ENCODE measurements around the gene AKT3.
"Not testable (repeated sequence)": the region's sequence is repeated elsewhere in the genome, so short reads cannot be mapped to it uniquely, and the experiment has no call there.

Gene AKT3

GRCh38 chr1:243686159-243686558 lies 163.9 kb downstream of the AKT3 start:
- Histone ChIP-seq H3K27ac (ENCODE audit: low read depth, low read length) (no peak overlapping the region), H3K9ac (ENCODE audit: low read depth in 1 of 2, low read length in 2 of 2) (no peak overlapping the region)

GRCh38 chr1:243680860-243681259 lies 169.2 kb downstream of the AKT3 start:
- Histone ChIP-seq H3K9ac (ENCODE audit: low read depth in 1 of 2, low read length in 2 of 2) (no peak overlapping the region), H3K36me3 (ENCODE audit: control insufficient read depth in 1 of 2, insufficient read depth in 2 of 2, low read length in 2 of 2) (no peaks in the 10 kb centered on the region), H3K9me3 (ENCODE audit: control insufficient read depth in 1 of 2, low read length in 2 of 2) (no peaks in the 10 kb centered on the region), H3K27ac (ENCODE audit: low read depth, low read length) (no peak overlapping the region), H3K27me3 (ENCODE audit: control insufficient read depth in 1 of 2, insufficient read depth in 2 of 2, low read length in 2 of 2) (no peaks in the 10 kb centered on the region), H3K4me1 (ENCODE audit: control insufficient read depth in 1 of 2, insufficient read depth in 2 of 2, low read length in 2 of 2) (no peaks in the 10 kb centered on the region), H3K4me3 (ENCODE audit: low read depth in 1 of 2, low read length in 2 of 2) (no peak overlapping the region)

More at GRCh38 chr1:243686159-243686558, 163.9 kb downstream of the AKT3 start:
- no peak overlapping the region for H3K4me3 ChIP-seq (ENCODE audit: low read depth in 1 of 2, low read length in 2 of 2)
- H3K4me1 ChIP-seq (ENCODE audit: control insufficient read depth in 1 of 2, insufficient read depth in 2 of 2, low read length in 2 of 2) = no peaks in the 10 kb centered on the region
- H3K9me3 ChIP-seq (ENCODE audit: control insufficient read depth in 1 of 2, low read length in 2 of 2) = no peaks in the 10 kb centered on the region
- no peaks in the 10 kb centered on the region for H3K36me3 ChIP-seq (ENCODE audit: control insufficient read depth in 1 of 2, insufficient read depth in 2 of 2, low read length in 2 of 2)
- H3K27me3 ChIP-seq (ENCODE audit: control insufficient read depth in 1 of 2, insufficient read depth in 2 of 2, low read length in 2 of 2) = no peaks in the 10 kb centered on the region

GRCh38 chr1:243672539-243673074 lies 177.4 kb downstream of the AKT3 start:
- Histone ChIP-seq H3K4me3 (ENCODE audit: low read depth in 1 of 2, low read length in 2 of 2) (no peak overlapping the region), H3K9me3 (ENCODE audit: control insufficient read depth in 1 of 2, low read length in 2 of 2) (no peaks in the 10 kb centered on the region), H3K9ac (ENCODE audit: low read depth in 1 of 2, low read length in 2 of 2) (no peak overlapping the region), H3K27ac (ENCODE audit: low read depth, low read length) (no peak overlapping the region), H3K36me3 (ENCODE audit: control insufficient read depth in 1 of 2, insufficient read depth in 2 of 2, low read length in 2 of 2) (no peaks in the 10 kb centered on the region), H3K4me1 (ENCODE audit: control insufficient read depth in 1 of 2, insufficient read depth in 2 of 2, low read length in 2 of 2) (no peaks in the 10 kb centered on the region), H3K27me3 (ENCODE audit: control insufficient read depth in 1 of 2, insufficient read depth in 2 of 2, low read length in 2 of 2) (no peaks in the 10 kb centered on the region)

- Histone ChIP-seq H3K9me3 (ENCODE audit: control insufficient read depth in 1 of 2, low read length in 2 of 2) (no peaks in the 10 kb centered on the region), H3K9ac (ENCODE audit: low read depth in 1 of 2, low read length in 2 of 2) (no peak overlapping the region), H3K27me3 (ENCODE audit: control insufficient read depth in 1 of 2, insufficient read depth in 2 of 2, low read length in 2 of 2) (no peaks in the 10 kb centered on the region), H3K4me3 (ENCODE audit: low read depth in 1 of 2, low read length in 2 of 2) (no peak overlapping the region), H3K4me1 (ENCODE audit: control insufficient read depth in 1 of 2, insufficient read depth in 2 of 2, low read length in 2 of 2) (no peaks in the 10 kb centered on the region), H3K27ac (ENCODE audit: low read depth, low read length) (no peak overlapping the region), H3K36me3 (ENCODE audit: control insufficient read depth in 1 of 2, insufficient read depth in 2 of 2, low read length in 2 of 2) (no peaks in the 10 kb centered on the region)
Observed at GRCh38 chr1:243667591-243667990, 182.5 kb downstream of the AKT3 start.

GRCh38 chr1:243667133-243667532 lies 182.9 kb downstream of the AKT3 start:
- H3K27me3 ChIP-seq (ENCODE audit: control insufficient read depth in 1 of 2, insufficient read depth in 2 of 2, low read length in 2 of 2) = no peaks in the 10 kb centered on the region
- no peak overlapping the region for H3K4me3 ChIP-seq (ENCODE audit: low read depth in 1 of 2, low read length in 2 of 2)
- no peaks in the 10 kb centered on the region for H3K9me3 ChIP-seq (ENCODE audit: control insufficient read depth in 1 of 2, low read length in 2 of 2)
- no peak overlapping the region for H3K27ac ChIP-seq (ENCODE audit: low read depth, low read length)
- H3K9ac ChIP-seq (ENCODE audit: low read depth in 1 of 2, low read length in 2 of 2) = no peak overlapping the region
- no peaks in the 10 kb centered on the region for H3K4me1 ChIP-seq (ENCODE audit: control insufficient read depth in 1 of 2, insufficient read depth in 2 of 2, low read length in 2 of 2)
- no peaks in the 10 kb centered on the region for H3K36me3 ChIP-seq (ENCODE audit: control insufficient read depth in 1 of 2, insufficient read depth in 2 of 2, low read length in 2 of 2)

- no peak overlapping the region for H3K27ac ChIP-seq (ENCODE audit: low read depth, low read length)
- H3K4me1 ChIP-seq (ENCODE audit: control insufficient read depth in 1 of 2, insufficient read depth in 2 of 2, low read length in 2 of 2) = no peaks in the 10 kb centered on the region
- no peaks in the 10 kb centered on the region for H3K36me3 ChIP-seq (ENCODE audit: control insufficient read depth in 1 of 2, insufficient read depth in 2 of 2, low read length in 2 of 2)
- no peaks in the 10 kb centered on the region for H3K9me3 ChIP-seq (ENCODE audit: control insufficient read depth in 1 of 2, low read length in 2 of 2)
- no peaks in the 10 kb centered on the region for H3K27me3 ChIP-seq (ENCODE audit: control insufficient read depth in 1 of 2, insufficient read depth in 2 of 2, low read length in 2 of 2)
- no peak overlapping the region for H3K4me3 ChIP-seq (ENCODE audit: low read depth in 1 of 2, low read length in 2 of 2)
- no peak overlapping the region for H3K9ac ChIP-seq (ENCODE audit: low read depth in 1 of 2, low read length in 2 of 2)
Observed at GRCh38 chr1:243663651-243664050, 186.4 kb downstream of the AKT3 start.

- not testable (repeated sequence) for H3K4me3 ChIP-seq (ENCODE audit: low read depth in 1 of 2, low read length in 2 of 2); H3K27ac ChIP-seq (ENCODE audit: low read depth, low read length); H3K4me1 ChIP-seq (ENCODE audit: control insufficient read depth in 1 of 2, insufficient read depth in 2 of 2, low read length in 2 of 2); H3K36me3 ChIP-seq (ENCODE audit: control insufficient read depth in 1 of 2, insufficient read depth in 2 of 2, low read length in 2 of 2); H3K9me3 ChIP-seq (ENCODE audit: control insufficient read depth in 1 of 2, low read length in 2 of 2); H3K27me3 ChIP-seq (ENCODE audit: control insufficient read depth in 1 of 2, insufficient read depth in 2 of 2, low read length in 2 of 2); H3K9ac ChIP-seq (ENCODE audit: low read depth in 1 of 2, low read length in 2 of 2)
Observed at GRCh38 chr1:243662169-243662568, 187.9 kb downstream of the AKT3 start.

- no peaks in the 10 kb centered on the region for H3K27me3 ChIP-seq (ENCODE audit: control insufficient read depth in 1 of 2, insufficient read depth in 2 of 2, low read length in 2 of 2)
- H3K36me3 ChIP-seq (ENCODE audit: control insufficient read depth in 1 of 2, insufficient read depth in 2 of 2, low read length in 2 of 2) = no peaks in the 10 kb centered on the region
- no peak overlapping the region for H3K9ac ChIP-seq (ENCODE audit: low read depth in 1 of 2, low read length in 2 of 2)
- no peaks in the 10 kb centered on the region for H3K4me1 ChIP-seq (ENCODE audit: control insufficient read depth in 1 of 2, insufficient read depth in 2 of 2, low read length in 2 of 2)
- no peaks in the 10 kb centered on the region for H3K9me3 ChIP-seq (ENCODE audit: control insufficient read depth in 1 of 2, low read length in 2 of 2)
- H3K27ac ChIP-seq (ENCODE audit: low read depth, low read length) = no peak overlapping the region
- H3K4me3 ChIP-seq (ENCODE audit: low read depth in 1 of 2, low read length in 2 of 2) = no peak overlapping the region
Observed at GRCh38 chr1:243658594-243659105, 191.4 kb downstream of the AKT3 start.

GRCh38 chr1:243657793-243658192 lies 192.2 kb downstream of the AKT3 start:
- no peak overlapping the region for H3K4me3 ChIP-seq (ENCODE audit: low read depth in 1 of 2, low read length in 2 of 2)
- no peaks in the 10 kb centered on the region for H3K36me3 ChIP-seq (ENCODE audit: control insufficient read depth in 1 of 2, insufficient read depth in 2 of 2, low read length in 2 of 2)
- no peaks in the 10 kb centered on the region for H3K4me1 ChIP-seq (ENCODE audit: control insufficient read depth in 1 of 2, insufficient read depth in 2 of 2, low read length in 2 of 2)
- no peak overlapping the region for H3K27ac ChIP-seq (ENCODE audit: low read depth, low read length)
- H3K27me3 ChIP-seq (ENCODE audit: control insufficient read depth in 1 of 2, insufficient read depth in 2 of 2, low read length in 2 of 2) = no peaks in the 10 kb centered on the region
- H3K9me3 ChIP-seq (ENCODE audit: control insufficient read depth in 1 of 2, low read length in 2 of 2) = no peaks in the 10 kb centered on the region
- no peak overlapping the region for H3K9ac ChIP-seq (ENCODE audit: low read depth in 1 of 2, low read length in 2 of 2)

- H3K27ac ChIP-seq (ENCODE audit: low read depth, low read length); H3K27me3 ChIP-seq (ENCODE audit: control insufficient read depth in 1 of 2, insufficient read depth in 2 of 2, low read length in 2 of 2); H3K36me3 ChIP-seq (ENCODE audit: control insufficient read depth in 1 of 2, insufficient read depth in 2 of 2, low read length in 2 of 2); H3K9me3 ChIP-seq (ENCODE audit: control insufficient read depth in 1 of 2, low read length in 2 of 2); H3K9ac ChIP-seq (ENCODE audit: low read depth in 1 of 2, low read length in 2 of 2); H3K4me3 ChIP-seq (ENCODE audit: low read depth in 1 of 2, low read length in 2 of 2); H3K4me1 ChIP-seq (ENCODE audit: control insufficient read depth in 1 of 2, insufficient read depth in 2 of 2, low read length in 2 of 2): not testable (repeated sequence)
Observed at GRCh38 chr1:243649530-243649929, 200.5 kb downstream of the AKT3 start.

GRCh38 chr1:243646841-243647240 lies 203.2 kb downstream of the AKT3 start:
- H3K27me3 ChIP-seq (ENCODE audit: control insufficient read depth in 1 of 2, insufficient read depth in 2 of 2, low read length in 2 of 2) = no peaks in the 10 kb centered on the region
- no peaks in the 10 kb centered on the region for H3K9me3 ChIP-seq (ENCODE audit: control insufficient read depth in 1 of 2, low read length in 2 of 2)
- no peaks in the 10 kb centered on the region for H3K36me3 ChIP-seq (ENCODE audit: control insufficient read depth in 1 of 2, insufficient read depth in 2 of 2, low read length in 2 of 2)
- no peaks in the 10 kb centered on the region for H3K4me1 ChIP-seq (ENCODE audit: control insufficient read depth in 1 of 2, insufficient read depth in 2 of 2, low read length in 2 of 2)
- no peak overlapping the region for H3K4me3 ChIP-seq (ENCODE audit: low read depth in 1 of 2, low read length in 2 of 2)
- no peak overlapping the region for H3K9ac ChIP-seq (ENCODE audit: low read depth in 1 of 2, low read length in 2 of 2)
- no peak overlapping the region for H3K27ac ChIP-seq (ENCODE audit: low read depth, low read length)
